GM12801 (cell line): Measurements from ENCODE around the gene ST6GALNAC3.

Source experiments
- CTCF ChIP-seq: IDR thresholded peaks from one replicate; pipeline ENCODE4 v1.5.1; 2011; ENCODE audit warnings: control low read depth; ENCODE audit not compliant: insufficient read length; ENCODE audit errors: extremely low read depth

ST6GALNAC3 gene

GRCh38 chr1:76390456-76390855, 315.9 kb downstream of the ST6GALNAC3 start:
- TF ChIP-seq CTCF = no peak

- no peak for TF ChIP-seq CTCF
Measured at GRCh38 chr1:76395059-76395458, 320.5 kb downstream of the ST6GALNAC3 start.

- TF ChIP-seq CTCF = no peak
Measured at GRCh38 chr1:76402128-76402527, 327.6 kb downstream of the ST6GALNAC3 start.

GRCh38 chr1:76408303-76408702, 333.8 kb downstream of the ST6GALNAC3 start:
- TF ChIP-seq CTCF = no peak

- TF ChIP-seq CTCF = no peak
Measured at GRCh38 chr1:76410499-76410898, 336.0 kb downstream of the ST6GALNAC3 start.

- TF ChIP-seq CTCF = no peak
Measured at GRCh38 chr1:76418531-76418930, 344.0 kb downstream of the ST6GALNAC3 start.

DNA sequence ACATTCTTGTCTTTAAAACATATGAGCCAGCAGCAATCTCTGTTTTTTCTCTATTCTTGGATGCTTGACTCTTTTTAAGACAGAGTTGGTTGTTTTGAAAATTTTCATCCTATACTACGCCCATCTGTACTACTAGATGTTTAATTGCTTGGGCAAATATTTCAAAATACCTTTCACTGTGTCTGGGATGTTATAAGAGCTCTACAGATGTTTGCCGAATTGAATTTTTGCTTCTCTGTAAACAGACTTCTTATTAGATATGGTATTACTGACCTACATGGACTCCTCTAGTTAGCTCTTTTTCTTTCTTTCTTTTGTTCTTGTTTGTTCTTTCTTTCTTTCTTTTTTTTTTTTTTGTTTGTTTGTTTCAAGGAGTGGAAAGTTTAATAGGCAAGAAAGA, 345.1 kb downstream of the ST6GALNAC3 start:
- no peak for TF ChIP-seq CTCF
